Body of pancreas (tissue), 4 donors: ENCODE measurements around the gene ASB16.

Source experiments
- CTCF ChIP-seq, 7 experiments: fragments of 450-650 bp in 4 of 7; fragments of 200-600 bp in 3 of 7; sonication (generic) in 3 of 7; IDR thresholded peaks; one replicate each; pipeline ENCODE4 v1.5.1; 2016 to 2019; ENCODE audit warnings: antibody characterized with exemption in 7 of 7
- POLR2A ChIP-seq, 3 donors: fragments of 450-650 bp; IDR thresholded peaks; one replicate each; pipeline ENCODE4 v1.6.1; 2016; ENCODE audit warnings: antibody characterized with exemption in 3 of 3, mild to moderate bottlenecking in 2 of 3

GRCh38 chr17:44221862-44222111, 51.3 kb downstream of the ASB16 start:
- TF ChIP-seq CTCF (IDR thresholded peaks at IDR 0.05) (no peak), POLR2A (IDR thresholded peaks at IDR 0.05) (no peak)
